Liver (tissue), 9 donors: ENCODE data around the gene MRPS7. TPM values are rescaled to one million over a fixed set of nuclear protein-coding genes. Genes with fewer than 3 reads are reported as not detected.
"Not testable (repeated sequence)": the region's sequence is repeated elsewhere in the genome, so short reads cannot be mapped to it uniquely, and the experiment has no call there.

Source experiments
- DNase-seq: peaks from one replicate; pipeline ENCODE4 v3.0.0-alpha.2; 2017; ENCODE audit warnings: low spot score
- H3K27ac ChIP-seq, 2 donors: one replicate each; pipeline ENCODE4 v1.7.0; 2013; ENCODE audit warnings: inconsistent platforms in 2 of 2, low read length in 2 of 2, control low read depth in 1 of 2, low read depth in 1 of 2, mild to moderate bottlenecking in 1 of 2
- H3K27me3 ChIP-seq, 4 donors: one replicate each; pipeline versions ENCODE4 v1.6.1 to v1.7.0; 2013; ENCODE audit warnings: low read length in 3 of 4, inconsistent platforms in 1 of 4, mild to moderate bottlenecking in 1 of 4, moderate library complexity in 1 of 4; ENCODE audit not compliant: control insufficient read depth in 4 of 4, insufficient read depth in 4 of 4
- H3K36me3 ChIP-seq, 4 donors: one replicate each; pipeline versions ENCODE4 v1.6.1 to v1.7.0; 2013; ENCODE audit warnings: low read length in 3 of 4, mild to moderate bottlenecking in 3 of 4, low read depth in 1 of 4, moderate library complexity in 1 of 4; ENCODE audit not compliant: control insufficient read depth in 4 of 4, insufficient read depth in 3 of 4
- H3K4me1 ChIP-seq, 4 donors: one replicate each; pipeline versions ENCODE4 v1.6.1 to v1.7.0; 2013; ENCODE audit warnings: low read length in 3 of 4, mild to moderate bottlenecking in 3 of 4, moderate library complexity in 1 of 4; ENCODE audit not compliant: control insufficient read depth in 4 of 4, insufficient read depth in 4 of 4
- H3K4me3 ChIP-seq, 3 donors: one replicate each; pipeline versions ENCODE4 v1.6.1 to v1.7.0; 2013; ENCODE audit warnings: low read length in 3 of 3, control low read depth in 1 of 3, low read depth in 1 of 3, mild to moderate bottlenecking in 1 of 3
- H3K9ac ChIP-seq, 2 donors: one replicate each; pipeline ENCODE4 v1.7.0; 2013; ENCODE audit warnings: low read length in 2 of 2, mild to moderate bottlenecking in 2 of 2, moderate library complexity in 2 of 2, control low read depth in 1 of 2, low read depth in 1 of 2
- H3K9me3 ChIP-seq, 4 donors: one replicate each; pipeline versions ENCODE4 v1.6.1 to v1.7.0; 2013; ENCODE audit warnings: low read length in 3 of 4; ENCODE audit not compliant: control insufficient read depth in 4 of 4
- ATF3 ChIP-seq: IDR thresholded peaks from 2 replicates; pipeline ENCODE4 v1.6.1; 2016; ENCODE audit warnings: antibody characterized with exemption
- CTCF ChIP-seq: fragments of 150-350 bp; IDR thresholded peaks from 2 replicates; pipeline ENCODE4 v1.5.1; 2017; ENCODE audit warnings: improper control_type of control experiment, low read depth, low read length; ENCODE audit not compliant: missing input control
- GABPA ChIP-seq, 2 donors: IDR thresholded peaks in 1 of 2; conservative IDR thresholded peaks in 1 of 2; 2 replicates each; pipeline ENCODE4 v1.6.1; 2016; ENCODE audit warnings: antibody characterized with exemption in 2 of 2, mild to moderate bottlenecking in 1 of 2, moderate library complexity in 1 of 2
- HNF4A ChIP-seq, 2 donors: conservative IDR thresholded peaks; 2 replicates each; pipeline ENCODE4 v1.6.1; 2016; ENCODE audit warnings: antibody characterized with exemption in 2 of 2, mild to moderate bottlenecking in 2 of 2
- JUND ChIP-seq, 2 donors: IDR thresholded peaks; 2 replicates each; pipeline ENCODE4 v1.6.1; 2016; ENCODE audit warnings: antibody characterized with exemption in 2 of 2
- MAX ChIP-seq: IDR thresholded peaks from 2 replicates; pipeline ENCODE4 v1.6.1; 2016; ENCODE audit warnings: antibody characterized with exemption
- NR2F2 ChIP-seq: IDR thresholded peaks from 2 replicates; pipeline ENCODE4 v1.6.1; 2016; ENCODE audit warnings: antibody characterized with exemption
- RAD21 ChIP-seq, 2 donors: IDR thresholded peaks; 2 replicates each; pipeline ENCODE4 v1.6.1; 2016; ENCODE audit warnings: antibody characterized with exemption in 2 of 2, mild to moderate bottlenecking in 2 of 2
- SP1 ChIP-seq: IDR thresholded peaks from 2 replicates; pipeline ENCODE4 v1.6.1; 2018; ENCODE audit warnings: antibody characterized with exemption, mild to moderate bottlenecking
- YY1 ChIP-seq: IDR thresholded peaks from 2 replicates; pipeline ENCODE4 v1.6.1; 2016; ENCODE audit warnings: antibody characterized with exemption, mild to moderate bottlenecking
- WGBS: extraction: QIAGEN DNeasy Blood & Tissue Kit; methylation state at CpG from one replicate; pipeline ENCODE4 v1.1.7; 2013; 5-methylcytosine and 5-hydroxymethylcytosine counted together
- polyA plus RNA-seq, 2 donors: library from polyadenylated mRNA; stranded (reverse) in 1 of 2; unstranded in 1 of 2; fragments of 200-250 nt in 1 of 2; fragments of >200 nt in 1 of 2; fragmentation: Nextera tagmentation in 1 of 2; extraction: Ambion mirVana in 1 of 2; gene quantifications; one replicate each; pipeline versions ENCODE4 v1.2.1 to v1.2.3, GENCODE V29; 2013 to 2015
- total RNA-seq, 2 donors: library from RNA; depleted of rRNA; stranded (reverse); fragments of >200 nt; gene quantifications; one replicate each; pipeline ENCODE4 v1.2.3, GENCODE V29; 2014
- TF ChIP-seq, protein P1 (sequence below): IDR thresholded peaks from 2 replicates; pipeline ENCODE4 v1.6.1; 2016; ENCODE audit warnings: antibody characterized with exemption, mild to moderate bottlenecking
- donor health status: healthy.
- donor health status: healthy.
- donor health status: healthy.
- donor health status: healthy.
- donor health status: healthy.

Gene MRPS7
- total and polyA plus RNA-seq, 4 donors: 24.1 to 58.9 (median 39.4) TPM

DNA sequence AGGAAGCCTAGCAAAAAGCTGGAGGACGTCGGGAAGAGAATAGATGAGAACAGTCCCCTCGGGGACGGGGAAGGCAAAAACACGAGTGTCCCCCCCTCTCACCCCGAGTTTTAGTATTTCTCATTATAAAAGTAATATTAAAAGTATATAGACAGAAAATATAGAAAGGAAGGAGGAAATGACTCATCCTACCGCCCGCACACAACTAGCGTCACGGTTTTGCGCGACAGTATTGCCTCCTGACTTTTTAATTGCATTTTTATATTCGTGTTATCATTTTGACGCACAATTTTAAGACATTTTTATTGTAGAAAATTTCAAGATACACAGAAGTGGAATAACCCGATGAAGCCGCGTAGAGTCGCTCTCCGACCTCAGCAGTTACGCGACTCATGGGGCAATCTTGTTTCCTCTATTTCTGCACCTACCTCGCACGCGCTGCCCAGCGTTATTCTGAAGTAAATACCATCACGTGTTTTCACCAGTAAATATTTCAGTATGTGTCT, 28.2 kb downstream of the MRPS7 start:
- H3K36me3 ChIP-seq: peaks cover 0 to 6% (median 0%) of the 10 kb centered on the region in 4 donors
- peak overlapping the region; percentile 74 to 76 for H3K9ac ChIP-seq
- 9% methylated on average over 26 of the region's 26 CpGs for WGBS
- no peaks in the 10 kb centered on the region for H3K9me3 ChIP-seq
- TF ChIP-seq JUND (IDR thresholded peaks at IDR 0.05) (peak; percentile 76 to 86), ATF3 (no peak), CTCF (peak; percentile 22), MAX (peak; percentile 34), YY1 (peak; percentile 87), HNF4A (conservative IDR thresholded peaks at IDR 0.05) (no peak), SP1 (no peak), NR2F2 (no peak), RAD21 (IDR thresholded peaks at IDR 0.05) (peak; percentile 71 to 74), GABPA (IDR thresholded peaks at IDR 0.05 in 1 of 2, conservative IDR thresholded peaks at IDR 0.05 in 1 of 2) (peak in 1 of 2 donors; percentile 8)
- TF ChIP-seq, protein P1, sequence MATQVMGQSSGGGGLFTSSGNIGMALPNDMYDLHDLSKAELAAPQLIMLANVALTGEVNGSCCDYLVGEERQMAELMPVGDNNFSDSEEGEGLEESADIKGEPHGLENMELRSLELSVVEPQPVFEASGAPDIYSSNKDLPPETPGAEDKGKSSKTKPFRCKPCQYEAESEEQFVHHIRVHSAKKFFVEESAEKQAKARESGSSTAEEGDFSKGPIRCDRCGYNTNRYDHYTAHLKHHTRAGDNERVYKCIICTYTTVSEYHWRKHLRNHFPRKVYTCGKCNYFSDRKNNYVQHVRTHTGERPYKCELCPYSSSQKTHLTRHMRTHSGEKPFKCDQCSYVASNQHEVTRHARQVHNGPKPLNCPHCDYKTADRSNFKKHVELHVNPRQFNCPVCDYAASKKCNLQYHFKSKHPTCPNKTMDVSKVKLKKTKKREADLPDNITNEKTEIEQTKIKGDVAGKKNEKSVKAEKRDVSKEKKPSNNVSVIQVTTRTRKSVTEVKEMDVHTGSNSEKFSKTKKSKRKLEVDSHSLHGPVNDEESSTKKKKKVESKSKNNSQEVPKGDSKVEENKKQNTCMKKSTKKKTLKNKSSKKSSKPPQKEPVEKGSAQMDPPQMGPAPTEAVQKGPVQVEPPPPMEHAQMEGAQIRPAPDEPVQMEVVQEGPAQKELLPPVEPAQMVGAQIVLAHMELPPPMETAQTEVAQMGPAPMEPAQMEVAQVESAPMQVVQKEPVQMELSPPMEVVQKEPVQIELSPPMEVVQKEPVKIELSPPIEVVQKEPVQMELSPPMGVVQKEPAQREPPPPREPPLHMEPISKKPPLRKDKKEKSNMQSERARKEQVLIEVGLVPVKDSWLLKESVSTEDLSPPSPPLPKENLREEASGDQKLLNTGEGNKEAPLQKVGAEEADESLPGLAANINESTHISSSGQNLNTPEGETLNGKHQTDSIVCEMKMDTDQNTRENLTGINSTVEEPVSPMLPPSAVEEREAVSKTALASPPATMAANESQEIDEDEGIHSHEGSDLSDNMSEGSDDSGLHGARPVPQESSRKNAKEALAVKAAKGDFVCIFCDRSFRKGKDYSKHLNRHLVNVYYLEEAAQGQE: peak; percentile 29
- no peak for DNase-seq
- H3K4me3 ChIP-seq: peak overlapping the region; percentile 54 to 77 (median 58)
- H3K27ac ChIP-seq: peak overlapping the region; percentile 81 to 87
- H3K4me1 ChIP-seq: peaks cover 0 to 10% (median 7%) of the 10 kb centered on the region in 4 donors
- H3K27me3 ChIP-seq: no peaks in the 10 kb centered on the region

DNA sequence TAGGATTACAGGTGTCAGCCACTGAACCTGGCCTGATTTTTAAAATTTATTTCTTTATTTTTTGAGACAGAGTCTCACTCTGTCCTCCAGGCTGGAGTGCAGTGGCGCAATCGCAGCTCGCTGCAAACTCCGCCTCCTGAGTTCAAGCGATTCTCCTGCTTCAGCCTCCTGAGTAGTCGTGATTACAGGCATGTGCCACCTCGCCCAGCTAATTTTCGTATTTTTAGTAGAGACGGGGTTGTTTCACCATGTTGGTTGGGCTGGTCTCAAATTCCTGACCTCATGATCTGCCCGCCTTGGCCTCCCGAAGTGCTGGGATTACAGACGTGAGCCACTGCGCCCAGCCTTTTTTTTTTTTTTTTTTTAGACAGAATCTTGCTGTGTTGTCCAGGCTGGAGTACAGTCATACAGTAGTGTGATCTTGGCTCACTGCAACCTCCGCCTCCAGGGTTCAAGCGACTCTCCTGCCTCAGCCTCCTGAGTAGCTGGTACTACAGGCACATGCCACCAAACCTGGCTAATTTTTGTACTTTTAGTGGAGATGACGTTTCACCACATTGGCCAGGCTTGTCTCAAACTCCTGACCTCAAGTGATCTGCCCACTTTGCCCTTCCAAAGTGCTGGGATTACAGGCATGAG, 31.2 kb downstream of the MRPS7 start:
- not testable (repeated sequence) for H3K9me3 ChIP-seq, H3K27ac ChIP-seq, H3K9ac ChIP-seq, H3K4me3 ChIP-seq, H3K36me3 ChIP-seq, DNase-seq, H3K27me3 ChIP-seq
- H3K4me1 ChIP-seq: peaks cover 0 to 17% (median 8%) of the 10 kb centered on the region in 4 donors
- WGBS: 74% methylated on average over 16 of the region's 16 CpGs
